GM18499 (cell line): ENCODE data around the gene IDH2.
"Not testable (repeated sequence)": the region's sequence is repeated elsewhere in the genome, so short reads cannot be mapped to it uniquely, and the experiment has no call there.

Experiments
- ATAC-seq: cut with Tn5 transposase; IDR thresholded peaks from one replicate; pipeline ENCODE4 v1.9.1; 2021; ENCODE audit warnings: moderate number of reproducible peaks; ENCODE audit not compliant: insufficient read depth, unreplicated experiment

Gene IDH2

DNA sequence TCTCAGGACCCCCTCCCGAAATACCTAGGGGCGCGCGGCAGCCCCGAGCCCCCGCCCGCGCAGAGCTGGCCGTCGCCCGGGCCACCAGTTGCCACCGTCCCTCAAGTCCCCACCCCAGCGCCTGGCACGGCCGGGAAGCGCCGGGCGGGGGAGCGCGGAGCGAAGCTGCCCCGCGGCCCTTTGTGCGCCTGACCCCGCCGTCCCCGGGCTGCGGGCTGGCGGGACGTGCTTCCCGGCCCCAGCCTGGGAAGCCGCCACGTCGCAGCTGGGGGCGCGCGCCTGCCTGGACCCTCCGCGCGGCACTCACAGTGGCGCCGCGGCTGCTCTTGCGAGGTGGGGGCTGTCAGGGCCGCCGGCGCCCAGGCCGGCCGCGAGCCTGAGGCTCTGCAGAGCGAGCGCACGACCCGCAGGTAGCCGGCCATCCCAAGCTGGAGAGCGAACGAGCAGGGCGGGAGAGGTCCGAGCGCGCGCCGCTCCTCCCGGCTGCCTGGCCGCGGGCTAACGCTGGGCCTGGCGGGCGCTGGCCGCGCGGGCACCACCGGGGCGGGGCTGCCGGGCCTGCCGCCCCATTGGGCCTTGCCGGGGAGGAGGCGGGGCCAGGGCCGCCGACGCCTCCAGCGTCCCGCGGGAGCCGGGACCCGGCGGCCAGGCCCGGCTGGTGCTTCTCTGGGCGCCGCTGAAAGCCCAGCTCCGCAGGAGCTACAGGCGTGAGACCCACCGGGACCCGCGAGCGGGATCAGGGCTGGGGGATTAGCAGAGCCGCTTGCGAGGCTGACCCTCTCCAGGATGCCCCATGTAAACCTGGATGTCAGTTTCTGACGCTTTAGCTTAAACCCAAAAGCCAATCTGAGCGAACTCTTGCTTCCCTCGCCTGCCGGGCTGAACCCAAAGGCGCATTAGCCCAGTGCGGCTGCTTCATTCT is at the start of gene IDH2:
Gene IDH2 (minus strand): TSS at position 500 of the 922 bp plus-strand sequence. CDS start 78 bp downstream, at position 422.
- no peak for ATAC-seq

DNA sequence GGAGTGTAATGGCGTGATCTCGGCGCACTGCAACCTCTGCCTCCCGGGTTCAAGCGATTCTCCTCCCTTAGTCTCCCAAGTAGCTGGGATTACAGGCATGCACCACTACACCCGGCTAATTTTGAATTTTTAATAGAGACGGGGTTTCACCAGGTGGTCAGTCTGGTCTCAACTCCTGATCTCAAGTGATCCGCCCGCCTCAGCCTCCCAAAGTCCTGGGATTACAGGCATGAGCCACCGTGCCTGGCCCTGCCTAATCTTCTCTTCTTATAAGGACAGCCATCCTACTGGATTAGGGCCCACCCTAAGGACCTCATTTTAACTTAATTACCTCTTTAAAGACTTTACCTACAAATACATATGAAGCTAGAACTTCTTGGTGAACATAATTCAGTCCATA is 48.3 kb upstream of the IDH2 start:
- not testable (repeated sequence) for ATAC-seq

DNA sequence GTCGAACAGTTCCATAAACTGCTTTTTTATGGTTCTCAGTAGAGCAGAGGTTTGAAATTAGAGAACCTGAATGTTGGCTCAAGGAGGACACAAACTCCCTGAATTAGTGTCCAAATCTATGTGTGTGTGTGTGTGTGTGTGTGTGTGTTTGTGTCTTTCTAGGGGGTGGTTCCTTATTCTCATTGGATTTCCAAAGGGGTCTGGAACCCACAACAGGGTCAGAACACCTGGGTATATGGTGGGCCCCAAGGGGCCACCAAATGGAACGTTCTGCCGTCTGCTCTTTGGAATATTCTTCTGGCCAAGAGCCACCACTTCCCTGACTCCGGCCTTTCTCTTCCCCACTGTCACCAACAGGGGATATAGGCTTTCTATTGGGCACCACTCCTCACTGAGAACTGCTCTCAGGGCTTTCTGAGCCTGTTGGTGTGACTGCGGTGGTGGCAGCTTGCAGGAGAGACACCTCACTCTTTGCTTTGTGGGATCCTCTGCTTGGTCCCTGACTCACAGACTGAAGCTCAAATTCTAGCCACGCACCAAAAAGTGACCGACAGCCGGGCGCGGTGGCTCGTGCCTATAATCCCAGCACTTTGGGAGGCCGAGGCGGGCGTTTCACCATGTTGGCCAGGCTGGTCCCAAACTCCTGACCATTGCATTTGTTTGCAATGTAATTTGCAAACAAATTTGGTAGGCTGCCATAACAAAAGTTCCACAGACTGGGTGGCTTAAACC is 47.5 kb upstream of the IDH2 start:
- no peak for ATAC-seq

DNA sequence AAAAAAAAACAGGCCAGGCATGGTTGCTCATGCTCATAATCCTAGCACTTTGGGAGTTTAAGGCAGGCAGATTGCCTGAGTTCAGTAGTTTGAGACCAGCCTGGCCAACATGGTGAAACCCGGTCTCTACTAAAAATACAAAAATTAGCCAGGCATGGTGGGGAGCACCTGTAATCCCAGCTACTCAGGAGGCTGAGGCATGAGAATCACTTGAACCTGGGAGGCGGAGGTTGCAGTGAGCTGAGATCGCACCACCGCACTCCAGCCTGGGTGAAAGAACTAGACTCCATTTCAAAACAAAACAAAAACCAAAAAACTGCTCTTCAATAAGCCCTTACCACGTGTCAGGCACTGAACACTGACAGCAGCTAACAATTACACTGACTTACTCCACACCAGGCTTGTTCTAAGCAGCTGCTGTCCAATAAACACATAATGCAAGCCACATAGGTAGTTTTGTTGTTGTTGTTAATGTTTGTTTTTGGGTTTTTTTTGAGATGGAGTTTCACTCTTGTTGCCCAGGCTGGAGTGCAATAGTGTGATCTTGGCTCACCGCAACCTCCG is 44.0 kb upstream of the IDH2 start:
- ATAC-seq, result not testable (repeated sequence)

DNA sequence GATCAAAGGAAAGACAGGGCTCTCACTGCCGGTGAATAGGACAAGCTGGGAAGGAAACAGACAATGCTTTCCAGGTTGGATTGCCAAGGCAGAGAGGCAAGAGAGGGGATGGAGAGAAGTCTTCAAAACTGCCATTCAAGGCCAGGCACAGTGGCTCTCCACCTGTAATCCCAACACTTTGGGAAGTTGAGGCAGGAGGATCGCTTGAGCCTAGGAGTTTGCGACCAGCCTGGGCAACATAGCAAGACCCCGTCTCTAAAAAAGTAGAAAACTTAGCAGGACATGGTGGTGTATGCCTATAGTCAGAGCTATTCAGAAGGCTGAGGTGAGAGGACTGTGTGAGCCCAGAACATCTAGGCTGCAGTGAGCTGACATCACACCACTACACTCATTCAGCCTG is 43.5 kb upstream of the IDH2 start:
- no peak for ATAC-seq

DNA sequence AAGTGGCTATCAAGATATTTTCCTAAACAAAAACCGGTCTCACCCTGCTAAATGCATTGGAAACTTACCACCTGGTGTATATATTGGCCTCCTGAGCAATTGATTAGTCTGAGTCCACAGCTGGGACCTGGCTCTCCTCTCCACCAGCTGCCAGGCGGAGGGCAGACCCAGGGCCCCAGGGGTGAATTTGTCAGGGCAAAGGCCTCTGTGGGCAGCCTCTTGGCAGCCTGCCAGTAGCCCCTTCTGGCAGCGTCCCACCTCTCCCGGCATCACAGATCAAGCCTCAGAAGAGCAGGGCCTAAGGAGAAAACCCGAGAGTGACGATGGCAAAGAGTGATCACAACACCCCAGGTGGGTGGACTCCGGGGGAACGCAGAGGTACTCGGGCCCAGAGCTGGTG is 43.0 kb upstream of the IDH2 start:
- ATAC-seq, result no peak

DNA sequence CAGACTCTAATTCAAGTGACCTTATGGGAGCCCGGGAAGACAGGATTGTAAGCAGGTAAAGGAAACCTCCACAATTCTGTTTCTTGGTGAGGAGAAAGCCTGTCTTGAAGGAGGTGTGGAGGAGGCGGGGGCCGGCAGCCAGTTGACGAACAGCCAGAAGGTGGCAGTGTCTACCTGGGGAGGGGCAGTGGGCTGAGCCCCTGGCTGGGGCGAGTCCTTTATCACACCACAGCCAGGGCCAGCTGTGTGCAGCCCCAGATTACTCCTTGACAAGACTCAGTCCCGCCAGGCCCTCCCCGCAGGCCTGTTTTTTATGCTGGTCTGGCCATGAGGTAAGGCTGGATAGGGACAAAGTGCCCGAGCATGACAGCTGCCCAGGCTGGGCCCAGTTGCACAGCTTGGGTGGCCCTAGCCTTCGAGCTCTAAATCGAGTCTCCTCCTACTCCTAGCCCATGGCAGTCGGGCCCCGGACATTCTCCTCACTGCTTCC is 40.9 kb upstream of the IDH2 start:
- ATAC-seq, result no peak

DNA sequence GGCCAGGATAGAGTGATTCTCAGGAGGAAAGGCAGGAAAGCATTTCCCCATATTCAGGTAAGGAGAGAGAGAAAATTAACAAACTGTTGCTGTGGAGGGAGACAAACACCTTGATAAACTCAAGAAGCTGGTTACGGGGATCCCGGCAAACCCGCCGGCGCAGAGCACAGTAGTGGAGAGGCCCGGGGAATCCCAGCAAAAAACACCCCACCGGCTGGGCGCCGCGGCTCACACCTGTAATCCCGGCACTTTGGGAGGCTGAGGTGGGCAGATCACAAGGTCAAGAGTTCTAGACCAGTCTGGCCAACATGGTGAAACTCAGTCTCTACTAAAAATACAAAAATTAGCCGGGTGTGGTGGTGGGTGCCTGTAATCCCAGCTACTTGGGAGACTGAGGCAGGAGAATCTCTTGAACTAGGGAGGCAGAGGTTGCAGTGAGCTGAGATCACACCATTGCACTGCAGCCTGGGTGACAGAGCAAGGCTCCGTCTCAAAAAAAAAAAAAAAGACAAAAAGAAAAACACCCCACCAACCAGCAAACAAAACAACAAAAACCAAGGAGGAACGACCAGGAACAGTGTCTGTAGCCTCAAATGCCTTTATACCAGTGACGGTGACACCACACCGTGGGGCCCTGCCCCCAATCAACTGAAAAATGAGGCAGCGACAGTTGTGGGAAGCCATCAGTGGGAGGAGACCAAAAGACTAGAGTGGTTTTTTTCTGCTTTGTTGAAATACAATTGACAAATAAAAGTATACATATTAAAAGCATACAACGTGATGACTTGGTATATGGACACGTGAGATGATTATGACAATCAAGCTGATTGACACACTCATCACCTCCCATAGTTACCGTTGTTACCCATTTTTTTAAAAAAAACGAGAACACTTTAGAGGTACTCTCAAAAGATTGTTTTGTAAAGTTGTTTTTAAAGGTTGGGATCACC is 40.2 kb upstream of the IDH2 start:
- ATAC-seq, result no peak

DNA sequence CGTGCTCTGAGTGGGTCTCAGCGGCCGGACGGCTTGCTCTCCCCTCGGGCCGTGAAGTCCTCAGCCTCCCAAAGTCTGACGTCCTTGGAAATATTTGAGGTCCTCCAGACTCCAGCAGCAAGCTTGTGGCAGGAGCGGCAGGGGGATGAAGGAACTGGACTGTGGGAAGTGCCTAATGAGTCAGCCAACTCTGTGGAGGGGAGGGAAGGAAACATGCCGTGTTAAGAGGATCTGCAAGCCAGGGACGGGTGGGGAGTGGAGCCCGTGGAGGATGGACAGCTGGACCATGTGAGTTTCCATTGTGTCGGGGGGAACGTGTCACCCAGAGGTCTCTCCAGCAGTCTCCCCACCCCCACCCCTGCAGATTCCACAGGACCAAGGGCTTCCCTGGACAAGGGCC is 39.4 kb upstream of the IDH2 start:
- ATAC-seq, result no peak

DNA sequence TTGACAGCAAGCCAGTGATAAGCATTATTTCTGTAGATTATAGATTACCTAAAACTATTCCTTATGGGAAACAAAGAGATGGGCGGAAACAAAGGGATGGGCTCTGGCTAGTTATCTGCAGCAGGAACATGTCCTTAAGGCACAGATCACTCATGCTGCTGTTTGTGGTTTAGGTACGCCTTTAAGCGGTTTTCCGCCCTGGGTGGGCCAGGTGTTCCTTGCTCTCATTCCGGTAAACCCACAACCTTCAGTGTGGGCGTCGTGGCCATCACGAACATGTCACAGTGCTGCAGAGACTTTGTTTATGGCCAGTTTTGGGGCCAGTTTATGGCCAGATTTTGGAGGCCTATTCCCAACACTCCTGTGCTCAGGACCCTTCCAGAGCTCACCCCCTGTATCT is 37.3 kb upstream of the IDH2 start:
- ATAC-seq, result not testable (repeated sequence)

DNA sequence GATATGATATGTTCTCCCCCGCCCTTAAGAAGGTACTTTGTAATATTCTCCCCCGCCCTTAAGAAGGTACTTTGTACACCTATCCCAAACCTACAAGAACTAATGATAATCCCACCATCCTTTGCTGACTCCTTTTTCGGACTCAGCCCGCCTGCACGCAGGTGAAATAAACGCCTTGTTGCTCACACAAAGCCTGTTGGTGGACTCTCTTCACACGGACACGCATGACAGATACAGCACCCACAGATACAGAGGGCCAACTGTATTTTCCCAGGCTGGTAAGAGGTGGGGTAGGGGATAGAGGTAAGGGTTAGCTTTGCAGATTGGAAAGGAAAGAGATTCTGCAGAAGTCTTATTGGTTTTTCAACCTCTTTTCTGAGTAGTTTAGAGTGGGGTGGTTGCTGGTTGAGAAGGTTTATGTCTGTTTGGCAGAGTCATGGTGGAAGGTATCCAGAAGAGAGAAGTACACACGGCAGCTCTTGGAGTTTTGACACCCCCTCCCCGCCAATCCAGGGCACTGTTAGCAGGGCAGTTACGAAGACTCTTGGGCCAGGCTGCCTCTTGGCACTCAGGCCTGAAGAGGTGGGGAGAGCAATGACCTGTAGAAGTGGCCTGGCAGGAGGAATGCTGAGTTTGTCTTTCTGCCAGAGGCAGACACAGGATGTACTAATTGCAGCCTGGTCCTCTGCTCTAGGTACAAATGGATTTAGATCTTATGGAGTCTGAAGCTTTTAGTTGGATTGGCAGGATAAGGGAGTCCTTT is 36.0 kb upstream of the IDH2 start:
- ATAC-seq, result no peak

DNA sequence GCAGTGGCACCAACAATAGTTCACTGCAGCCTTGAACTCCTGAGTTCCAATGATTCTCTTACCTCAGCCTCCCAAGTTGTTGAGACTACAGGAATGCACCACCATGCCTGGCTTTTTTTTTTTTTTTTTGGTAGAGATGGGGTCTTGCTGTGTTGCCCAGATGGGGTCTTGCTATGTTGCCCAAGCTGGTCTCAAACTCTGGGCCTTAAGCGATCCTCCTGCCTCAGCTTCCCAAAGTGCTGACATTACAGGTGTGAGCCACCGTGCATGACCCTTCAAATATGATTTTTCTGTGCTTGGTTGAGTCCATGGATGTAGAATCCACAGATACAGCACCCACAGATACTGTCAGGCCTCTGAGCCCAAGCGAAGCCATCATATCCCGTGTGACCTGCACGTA is 30.2 kb upstream of the IDH2 start:
- ATAC-seq, result no peak

DNA sequence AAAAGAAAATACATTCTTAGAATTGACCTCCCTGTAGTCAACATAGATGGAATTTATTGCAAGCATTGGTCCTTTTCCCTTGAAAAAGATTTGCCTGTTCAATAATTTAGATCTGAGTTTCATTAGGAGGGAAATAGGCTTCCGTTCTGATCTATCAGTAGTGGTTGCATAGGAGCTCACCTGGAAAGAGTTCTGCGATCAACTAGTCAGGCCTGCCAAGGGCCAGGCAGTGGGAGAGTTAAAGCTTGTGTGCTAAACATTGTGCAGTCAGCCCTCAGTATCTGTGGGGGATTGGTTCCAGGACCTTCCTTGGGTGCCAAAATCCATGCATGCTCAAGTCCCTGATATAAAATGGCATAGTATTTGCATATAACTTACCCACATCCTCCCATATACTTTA is 29.6 kb upstream of the IDH2 start:
- ATAC-seq, result no peak

DNA sequence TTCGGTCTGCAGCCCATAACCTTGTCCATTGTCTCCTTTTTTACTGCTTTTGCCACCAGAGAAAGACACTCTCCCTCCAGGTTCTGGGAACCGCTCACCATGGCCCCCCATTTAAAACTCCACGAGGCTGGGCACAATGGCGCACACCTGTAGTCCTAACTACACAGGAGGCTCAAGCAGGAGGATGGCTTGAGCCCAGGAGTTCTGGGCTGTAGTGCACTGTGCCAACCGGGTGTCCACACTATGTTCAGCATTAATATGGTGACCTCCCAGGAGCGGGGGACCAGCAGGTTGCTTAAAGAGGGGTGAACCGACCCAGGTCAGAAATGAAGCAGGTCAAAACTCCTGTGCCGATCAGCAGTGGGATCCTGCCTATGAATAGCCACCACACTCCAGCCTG is 28.0 kb upstream of the IDH2 start:
- ATAC-seq, result no peak

DNA sequence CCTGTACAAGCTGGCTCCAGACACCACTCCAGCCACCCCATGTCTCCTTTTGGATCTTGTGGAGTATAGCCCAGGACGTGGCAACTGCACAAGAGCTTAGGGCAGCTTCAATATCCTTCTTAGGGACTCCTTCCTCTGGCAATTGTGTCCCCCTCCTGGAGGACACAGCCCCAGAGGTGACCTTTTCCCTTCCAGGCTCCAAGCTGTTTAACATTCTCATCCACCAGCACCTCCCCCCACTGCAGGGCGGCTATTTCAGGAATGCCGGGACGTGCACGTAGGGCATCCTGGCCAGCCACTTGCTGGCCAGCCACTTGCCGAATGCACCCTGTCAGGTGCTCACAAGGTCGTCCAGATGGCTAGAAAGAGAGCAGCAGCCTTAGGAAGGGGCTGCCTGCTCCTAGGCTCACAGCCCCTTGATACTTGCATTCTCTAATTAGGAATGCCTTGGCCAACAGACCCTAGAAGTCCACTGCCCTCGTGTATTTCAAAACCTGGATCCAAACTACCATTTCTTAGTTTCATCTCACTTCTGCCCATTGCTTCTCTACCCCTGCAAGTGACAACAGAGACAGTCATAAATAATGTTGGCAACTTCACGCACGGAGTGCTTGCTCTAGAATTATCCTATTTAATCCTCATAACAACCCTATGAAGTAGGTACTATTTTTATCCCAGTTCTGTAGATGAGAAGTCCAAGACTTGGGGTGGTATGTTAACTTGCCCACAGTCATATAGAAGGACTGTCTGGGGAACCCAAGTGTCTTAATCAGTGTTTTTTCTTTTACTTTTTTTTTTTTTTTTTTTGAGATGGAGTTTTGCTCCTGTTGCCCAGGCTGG is 24.5 kb upstream of the IDH2 start:
- no peak for ATAC-seq

DNA sequence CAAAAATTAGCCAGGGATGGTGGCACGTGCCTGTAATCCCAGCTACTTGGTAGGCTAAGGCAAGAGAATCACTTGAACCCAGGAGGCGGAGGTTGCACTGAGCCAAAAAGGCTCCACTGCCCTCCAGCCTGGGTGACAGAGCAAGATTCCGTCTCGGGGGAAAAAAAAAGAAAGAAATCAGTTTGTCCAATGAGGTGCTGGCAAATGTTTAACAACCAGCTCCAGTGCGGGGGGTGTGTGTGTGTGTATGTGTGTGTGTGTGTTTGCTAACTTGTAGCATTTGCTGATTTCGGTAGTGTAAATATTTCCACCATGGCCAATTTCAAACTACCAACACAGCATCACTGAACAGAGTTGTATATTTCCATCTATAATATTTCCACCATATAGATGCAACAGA is 23.8 kb upstream of the IDH2 start:
- ATAC-seq, result no peak

DNA sequence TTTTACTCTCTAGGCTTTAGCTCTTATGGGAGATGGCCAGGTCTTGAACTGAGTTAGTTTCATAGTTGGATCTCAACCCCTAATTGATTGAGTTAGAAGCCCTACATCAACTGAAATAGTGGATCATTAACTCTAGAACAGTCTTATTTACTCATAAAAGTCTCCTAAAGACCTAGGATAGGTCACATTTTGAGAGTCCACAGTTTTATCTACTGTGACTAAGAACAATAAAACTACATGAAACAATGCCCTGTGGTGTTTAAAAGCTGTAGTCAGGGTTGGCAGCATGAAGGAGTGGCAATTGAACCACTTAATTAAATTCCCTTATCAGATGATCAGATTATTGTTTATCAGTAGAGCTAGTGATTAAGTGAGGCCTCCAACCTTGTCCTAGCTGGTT is 22.2 kb upstream of the IDH2 start:
- ATAC-seq, result no peak

DNA sequence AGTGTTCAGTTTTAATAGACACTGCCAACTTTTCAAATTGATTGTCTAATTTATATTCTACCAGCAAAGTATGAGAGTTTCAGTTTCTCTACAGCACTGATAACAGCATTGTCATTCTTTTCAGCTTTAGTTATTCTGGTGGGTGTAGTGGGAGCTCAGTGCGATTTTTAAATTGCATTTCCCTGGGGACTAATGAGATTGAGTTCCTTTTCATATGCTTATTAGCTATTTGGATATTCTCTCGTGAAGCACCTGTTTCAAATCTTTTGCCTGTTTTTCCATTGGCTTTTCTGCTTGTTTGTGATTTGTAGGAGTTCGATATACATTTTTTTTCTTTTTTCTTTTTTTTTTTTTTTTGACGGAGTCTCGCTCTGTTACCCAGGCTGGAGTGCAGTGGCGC is 18.8 kb upstream of the IDH2 start:
- ATAC-seq, result no peak
